HG03135 (cell line): ENCODE measurements around the gene PRPF6.

Experiments
- ATAC-seq: cut with Tn5 transposase; IDR thresholded peaks from one replicate; pipeline ENCODE4 v1.9.1; 2021; ENCODE audit warnings: mild to moderate bottlenecking, moderate library complexity; ENCODE audit not compliant: unreplicated experiment

Gene PRPF6

DNA sequence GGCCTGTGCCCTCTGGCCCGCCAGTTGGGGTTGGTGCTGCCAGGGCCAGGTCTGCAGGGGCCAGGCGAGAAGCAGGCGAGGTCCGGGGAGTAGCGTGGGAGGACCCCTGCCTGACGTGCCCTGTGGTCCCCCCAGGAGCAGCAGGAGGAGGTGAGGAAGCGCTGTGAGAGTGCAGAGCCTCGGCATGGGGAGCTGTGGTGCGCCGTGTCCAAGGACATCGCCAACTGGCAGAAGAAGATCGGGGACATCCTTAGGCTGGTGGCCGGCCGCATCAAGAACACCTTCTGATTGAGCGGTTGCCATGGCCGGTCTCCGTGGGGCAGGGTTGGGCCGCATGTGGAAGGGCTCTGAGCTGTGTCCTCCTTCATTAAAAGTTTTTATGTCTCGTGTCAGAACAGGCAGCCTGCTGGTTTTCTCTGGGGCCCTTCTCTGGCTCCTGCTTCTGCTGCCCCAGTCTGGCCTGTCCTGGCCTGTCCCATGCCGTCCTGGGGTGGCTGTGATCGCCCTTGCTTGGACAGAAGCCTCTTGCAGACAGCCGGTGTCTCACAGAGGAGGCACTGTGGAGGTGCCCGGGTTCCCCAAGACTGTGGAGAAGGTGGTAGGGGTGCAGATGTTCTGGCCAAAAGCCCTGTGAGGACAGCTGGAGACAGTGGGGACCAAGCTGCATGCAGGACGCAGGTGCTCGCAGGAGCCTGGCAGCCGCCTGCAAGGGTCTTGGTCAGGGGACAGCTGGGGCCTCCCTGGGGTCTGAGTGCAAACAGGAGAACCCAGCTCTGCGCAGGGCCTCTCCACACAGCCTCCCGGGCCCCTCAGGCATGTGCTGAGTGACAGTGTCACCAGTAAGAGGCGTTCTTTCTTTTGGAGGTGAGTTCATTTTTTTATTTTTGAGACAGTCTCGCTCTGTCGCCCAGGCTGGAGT lies 52.0 kb downstream of the PRPF6 start:
- no peak for ATAC-seq

DNA sequence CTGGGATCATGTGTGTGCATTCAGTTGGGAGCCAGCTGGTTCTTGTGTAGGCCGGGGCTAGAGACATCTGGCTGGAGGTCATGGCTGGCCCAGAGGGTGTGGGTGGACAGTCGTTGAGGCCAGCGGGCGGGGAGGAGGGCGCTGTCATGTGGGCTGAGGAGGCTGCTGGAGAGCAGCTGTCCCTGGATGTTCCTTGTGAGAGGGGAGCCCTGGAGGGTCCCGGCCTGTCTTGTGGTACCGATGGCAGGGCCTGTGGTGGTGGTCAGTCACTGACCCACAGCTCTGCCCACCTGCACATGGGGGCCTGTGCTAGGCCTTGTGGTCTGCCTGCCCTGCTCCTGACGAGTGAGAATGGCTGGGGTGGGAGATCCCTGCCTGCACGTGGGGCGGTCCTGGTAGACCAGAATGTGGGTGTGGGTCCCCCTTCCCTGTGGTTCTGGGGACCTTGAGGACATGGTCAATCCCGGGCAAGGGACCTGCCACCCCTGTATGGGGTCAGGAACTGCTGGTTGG lies 53.1 kb downstream of the PRPF6 start:
- ATAC-seq, result no peak

DNA sequence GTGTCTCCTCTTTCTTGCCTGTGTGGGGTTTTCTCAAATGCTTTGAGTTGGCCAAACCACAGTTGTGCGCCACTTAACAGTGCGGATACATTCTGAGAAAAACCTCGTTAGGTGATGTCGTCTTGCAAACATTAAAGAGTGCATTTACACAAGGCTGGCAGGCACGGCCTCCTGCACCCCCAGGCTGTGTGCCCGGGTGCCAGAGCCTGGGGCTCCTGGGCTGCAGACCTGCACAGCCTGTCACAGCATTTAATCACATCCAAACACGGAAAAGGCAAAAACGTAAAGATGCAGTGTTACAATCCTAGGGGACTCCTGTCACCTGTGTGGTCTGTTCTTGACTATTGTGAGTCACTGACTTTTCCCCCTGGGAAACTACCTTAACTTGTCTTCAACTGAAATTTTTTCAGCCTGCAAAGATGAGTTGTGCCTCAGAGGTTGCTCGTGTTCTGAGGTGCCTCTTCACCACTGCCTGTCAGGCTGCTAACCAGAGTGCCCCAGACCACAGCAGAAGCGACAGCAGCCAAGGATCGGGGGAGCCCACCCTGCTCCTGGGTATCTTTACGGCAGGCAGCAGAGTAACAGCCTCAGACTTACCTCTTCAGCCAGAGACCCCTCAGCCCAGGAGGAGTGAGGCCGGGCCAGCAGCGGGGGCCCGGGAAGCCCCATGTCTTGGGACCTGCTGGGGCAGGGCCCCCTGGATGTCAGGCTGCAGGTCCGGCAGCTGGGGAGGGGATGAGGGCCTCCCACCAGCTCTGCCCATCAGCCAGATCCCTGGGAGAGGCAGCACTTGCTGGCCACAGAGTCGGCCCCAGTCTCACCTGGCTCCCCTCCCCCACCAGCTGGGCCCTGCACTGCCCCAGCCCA lies 54.4 kb downstream of the PRPF6 start:
- no peak for ATAC-seq

DNA sequence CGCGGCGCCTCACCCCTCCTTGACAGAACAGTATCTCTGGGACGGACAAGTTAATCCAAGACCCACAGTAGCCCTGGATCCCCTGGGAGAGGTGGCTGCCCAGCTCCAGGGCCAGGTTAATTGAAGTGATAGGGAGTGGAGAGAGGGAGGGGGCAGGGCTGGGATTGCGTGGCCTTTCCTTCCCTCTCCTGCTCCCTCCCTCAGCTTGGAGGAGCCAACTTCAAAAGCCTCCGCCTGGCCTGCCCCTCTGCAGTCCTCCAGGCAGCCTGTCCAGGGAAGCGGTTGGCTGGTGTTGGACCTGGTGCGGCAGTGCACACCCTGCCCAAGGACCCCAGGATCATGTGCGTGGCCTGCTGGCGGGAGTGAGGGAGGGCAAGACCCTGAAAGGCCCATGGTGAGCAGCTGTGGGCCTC lies 55.0 kb downstream of the PRPF6 start, which contains the start of gene C20orf204:
C20orf204 (plus strand) TSS at position 250 of the 413 bp plus-strand sequence; CDS start at position 392, 142 bp downstream.
- no peak for ATAC-seq

DNA sequence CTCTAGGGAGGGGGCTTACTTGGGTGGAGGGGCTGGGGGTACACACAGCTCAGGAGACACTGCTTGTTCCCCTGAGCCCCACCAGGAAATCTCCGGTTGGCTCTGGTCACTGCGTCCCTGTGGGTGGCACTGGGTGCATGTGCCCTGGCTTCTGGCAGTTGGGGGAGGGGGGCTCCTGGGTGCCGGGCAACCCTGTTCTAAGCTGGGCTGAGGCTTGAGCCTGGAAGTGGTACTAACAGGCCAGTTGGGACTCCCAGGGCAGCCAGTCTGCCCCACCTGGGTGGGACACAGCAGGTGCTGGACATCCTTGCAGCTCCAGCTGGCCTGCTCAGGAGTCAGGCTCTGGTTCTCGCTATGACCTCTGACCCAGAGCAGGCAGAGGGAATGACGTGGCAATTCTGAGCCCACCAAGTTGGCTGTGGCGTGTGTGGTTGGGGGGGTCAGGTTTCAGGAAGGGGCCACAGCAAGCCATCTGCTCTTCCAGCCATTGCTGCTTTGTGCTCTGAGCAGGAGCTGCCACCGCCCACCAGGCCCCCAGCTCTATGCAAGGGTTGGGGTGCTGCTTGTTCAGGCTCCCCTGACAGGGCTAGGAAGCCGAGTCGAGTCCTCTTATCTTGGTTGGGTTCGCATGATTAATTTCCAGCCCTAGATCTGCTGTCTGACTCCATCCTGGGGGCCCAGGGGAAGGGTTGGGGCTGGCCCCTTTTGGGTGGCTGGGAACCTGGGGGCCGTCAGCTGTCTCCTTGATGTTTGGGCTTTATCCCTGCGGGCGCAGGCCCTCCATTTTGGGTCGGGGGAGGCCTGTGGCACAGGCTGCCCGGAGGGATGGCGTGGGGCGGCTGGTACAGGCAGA lies 55.6 kb downstream of the PRPF6 start:
- no peak for ATAC-seq

DNA sequence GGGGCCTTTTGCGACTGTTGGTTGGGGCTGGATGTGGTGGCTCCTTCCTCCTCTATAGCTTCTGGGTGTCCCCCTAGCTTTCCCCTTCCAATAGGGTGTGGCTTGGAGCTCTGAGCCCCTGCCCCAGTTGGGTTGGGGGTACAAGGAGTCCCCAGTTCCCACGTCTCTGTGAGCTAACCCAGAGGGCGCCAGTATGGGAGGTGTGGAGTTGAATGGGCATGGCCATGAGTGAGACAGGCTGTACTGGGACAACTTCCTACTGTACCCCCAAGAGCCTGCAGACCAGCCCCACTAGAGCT lies 56.2 kb downstream of the PRPF6 start:
- no peak for ATAC-seq

DNA sequence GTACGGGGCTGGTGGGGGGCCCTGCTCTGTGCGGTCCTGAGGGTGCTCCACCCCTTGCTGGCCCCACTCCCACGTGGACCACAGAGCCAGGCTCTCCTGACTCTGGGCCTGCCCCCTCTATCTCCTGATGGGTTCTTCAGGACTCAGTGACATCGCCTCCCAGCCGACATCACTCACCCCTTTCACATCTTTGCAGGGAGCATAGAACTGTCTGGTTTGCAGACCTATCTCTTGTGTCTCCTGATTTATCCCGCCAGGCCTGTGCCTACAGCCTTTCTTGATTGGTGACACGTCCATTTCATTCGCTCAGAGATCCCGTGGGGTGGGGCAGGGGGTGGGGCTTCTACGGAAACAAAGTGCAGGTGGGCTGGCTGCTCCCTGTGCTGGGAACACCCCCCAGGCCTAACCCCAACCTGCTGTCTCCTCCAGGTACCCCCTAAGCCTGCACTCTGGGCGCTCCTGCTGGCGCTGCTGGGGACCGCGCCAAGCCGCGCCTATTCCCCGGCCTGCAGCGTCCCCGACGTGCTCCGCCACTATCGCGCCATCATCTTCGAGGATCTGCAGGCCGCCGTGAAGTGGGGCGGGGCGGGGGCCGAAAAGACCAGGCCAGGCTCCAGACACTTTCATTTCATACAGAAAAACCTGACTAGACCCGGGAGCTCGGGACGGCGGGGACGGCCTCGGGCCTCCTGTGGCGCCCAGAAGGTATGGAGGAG lies 56.7 kb downstream of the PRPF6 start:
- peak; percentile 5 for ATAC-seq

DNA sequence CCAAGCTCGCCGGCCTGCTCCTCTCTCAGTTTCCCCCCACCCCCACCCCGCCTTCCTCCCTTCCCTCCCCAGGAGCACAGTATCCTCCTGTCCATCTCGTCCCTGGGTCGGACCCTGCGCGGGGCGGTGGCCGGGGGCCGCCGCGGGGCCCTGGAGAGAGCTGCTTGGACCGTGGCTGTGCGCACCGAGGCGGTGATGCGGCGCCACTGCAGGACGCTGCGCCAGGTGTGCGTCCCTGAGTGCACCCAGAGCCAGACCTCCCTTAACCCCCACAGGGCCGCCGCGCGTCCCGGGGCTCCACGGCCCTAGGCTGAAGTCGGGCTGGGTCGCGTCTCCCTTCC lies 57.3 kb downstream of the PRPF6 start:
- ATAC-seq, result peak; percentile 26

DNA sequence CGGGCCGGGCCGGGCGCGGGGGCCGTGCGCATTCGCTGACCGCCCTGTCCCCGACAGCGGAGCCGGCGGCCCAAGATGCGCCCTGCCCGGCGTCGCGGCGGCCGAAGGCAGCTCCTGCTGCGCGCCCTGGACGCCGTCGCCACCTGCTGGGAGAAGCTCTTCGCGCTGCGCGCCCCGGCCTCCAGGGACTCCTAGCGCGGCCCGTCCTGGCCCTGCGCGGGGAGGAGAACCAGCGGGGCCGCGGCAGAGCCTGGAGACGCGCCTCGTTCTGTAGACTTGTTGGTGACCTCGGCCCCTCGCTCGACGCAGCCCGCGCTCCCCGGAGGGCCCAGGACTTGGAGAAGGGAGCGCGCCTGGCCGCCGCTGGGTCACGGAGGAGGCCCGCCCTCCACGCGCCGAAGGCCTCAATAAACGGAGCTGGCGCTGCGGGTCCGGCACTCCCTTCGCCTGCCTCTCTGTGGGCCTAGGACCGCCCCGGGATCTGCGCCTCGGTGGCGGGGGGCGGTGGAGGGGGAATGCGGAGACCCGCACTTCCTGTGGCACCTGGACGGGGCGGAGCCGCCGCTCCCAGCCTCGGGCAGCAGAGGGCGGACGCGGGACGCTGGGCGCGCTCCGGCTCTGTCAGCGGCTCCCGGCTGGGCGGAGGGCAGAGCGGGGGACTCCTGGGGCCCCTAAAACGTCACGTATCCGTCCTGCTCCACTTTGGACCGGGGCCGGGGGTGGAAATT lies 57.8 kb downstream of the PRPF6 start:
- peak; percentile 47 for ATAC-seq

DNA sequence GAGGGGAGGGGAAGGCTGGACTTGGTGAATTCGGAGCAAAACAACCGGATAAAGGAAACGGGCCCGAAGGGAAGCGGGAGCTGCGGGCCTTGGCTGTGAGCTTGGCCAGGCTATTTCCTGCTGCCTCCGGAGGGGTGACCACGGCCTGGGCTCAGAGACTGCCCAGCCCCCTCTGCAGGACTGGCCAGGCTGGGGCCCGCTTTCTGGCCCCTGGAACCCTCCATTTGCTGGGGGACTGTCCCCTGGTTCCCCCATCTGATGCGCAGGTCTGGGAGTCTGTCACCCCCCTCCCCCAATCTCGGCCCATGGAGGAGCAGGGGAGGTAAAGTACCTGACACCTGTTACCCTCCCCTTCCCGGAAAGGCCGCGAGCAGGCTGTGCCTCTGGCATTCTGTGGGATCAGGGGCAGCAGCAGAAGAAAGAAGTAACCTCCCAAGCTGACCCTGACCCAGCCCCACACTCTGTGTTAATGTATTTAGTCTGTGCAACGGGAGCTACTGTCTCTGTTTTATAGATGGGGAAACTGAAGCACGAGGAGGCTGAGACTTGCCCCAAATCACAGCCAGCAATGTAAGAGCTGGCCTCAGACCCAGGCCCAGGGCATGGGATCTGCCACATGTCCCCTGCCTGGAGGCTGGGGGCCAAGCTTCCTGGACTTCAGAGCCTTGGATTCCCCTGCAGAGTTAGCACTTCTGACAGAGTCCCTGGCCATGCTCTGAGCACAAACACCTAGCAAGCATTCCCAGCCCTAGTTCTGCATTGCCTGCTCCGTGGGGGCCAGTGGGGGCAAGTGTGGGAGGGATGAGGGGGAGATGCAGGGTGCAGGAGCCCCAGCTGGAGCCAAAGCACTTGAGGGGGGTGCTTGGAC lies 58.6 kb downstream of the PRPF6 start:
- ATAC-seq, result no peak

DNA sequence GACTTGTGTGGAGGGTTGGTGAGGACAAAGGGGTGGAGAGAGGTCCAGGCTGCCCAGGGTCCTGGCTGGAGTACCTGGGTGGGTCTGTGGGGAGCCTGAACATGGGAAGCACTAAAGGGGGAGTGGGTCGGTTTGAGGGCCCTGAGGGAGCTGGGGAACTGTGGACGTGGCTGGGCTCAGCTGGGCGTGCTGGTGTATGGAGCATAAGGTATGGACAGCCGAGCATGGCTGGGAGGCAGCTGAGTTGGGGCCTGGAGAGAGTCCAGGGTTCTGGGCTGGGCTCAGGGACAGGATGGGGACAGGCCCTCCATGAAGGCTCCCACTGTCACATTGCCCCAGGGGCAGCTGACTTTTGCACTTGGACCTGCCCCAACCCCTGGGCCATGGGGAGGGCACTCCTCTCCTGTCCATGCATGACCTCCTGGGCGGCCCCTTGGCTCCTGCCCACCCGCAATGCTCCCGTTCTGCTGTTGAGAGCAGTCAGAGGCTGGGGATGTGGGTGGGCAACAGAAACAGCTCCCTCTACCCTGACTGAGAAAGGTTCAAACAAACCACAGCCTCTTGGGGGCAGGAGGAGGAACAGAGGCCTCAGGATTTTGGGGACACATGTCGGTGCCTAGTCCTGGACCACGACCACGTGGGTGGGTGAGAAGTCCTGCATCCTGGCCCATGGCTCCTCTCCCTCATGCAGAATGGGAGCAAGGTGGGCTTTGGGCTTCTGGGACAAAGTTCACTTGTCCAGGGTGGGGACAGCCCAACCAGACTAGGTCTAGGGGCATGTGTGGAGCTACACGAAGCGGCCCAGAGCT lies 59.5 kb downstream of the PRPF6 start:
- ATAC-seq, result no peak

DNA sequence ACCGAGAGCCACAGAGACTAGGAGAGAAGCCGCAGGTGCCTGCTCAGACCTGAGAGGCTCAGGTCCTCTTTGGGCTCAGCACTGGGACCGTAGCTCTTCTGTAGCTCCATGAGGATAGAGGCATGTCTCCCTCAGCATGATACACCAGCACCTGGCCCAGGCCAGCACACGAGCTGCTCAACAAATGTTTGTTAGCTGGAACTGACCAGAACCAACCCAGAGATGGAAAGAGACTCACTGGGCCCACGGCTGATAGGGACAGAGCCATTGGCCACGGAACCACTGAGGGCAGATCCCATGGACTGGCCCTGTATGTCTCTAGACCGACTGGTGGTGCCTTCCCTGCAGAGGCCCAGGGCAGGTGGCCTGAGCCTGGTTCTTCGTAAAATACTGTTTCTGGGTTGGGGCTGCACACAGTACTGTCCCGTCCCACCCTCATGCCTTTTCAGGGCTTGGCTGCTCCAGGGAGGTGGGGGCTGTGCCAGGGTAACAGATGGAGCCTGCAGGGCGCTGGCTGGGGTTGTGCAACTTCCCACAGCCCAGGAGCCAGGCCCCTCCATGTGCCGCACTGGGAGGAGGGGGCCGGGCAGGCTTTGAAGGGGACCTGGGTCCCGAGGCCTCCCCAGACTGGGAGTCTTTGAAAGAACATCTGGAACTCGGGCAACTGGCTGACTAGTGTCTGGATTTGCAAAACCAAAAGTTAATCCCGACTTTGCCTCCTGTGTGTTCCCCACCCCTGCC lies 60.3 kb downstream of the PRPF6 start:
- no peak for ATAC-seq

DNA sequence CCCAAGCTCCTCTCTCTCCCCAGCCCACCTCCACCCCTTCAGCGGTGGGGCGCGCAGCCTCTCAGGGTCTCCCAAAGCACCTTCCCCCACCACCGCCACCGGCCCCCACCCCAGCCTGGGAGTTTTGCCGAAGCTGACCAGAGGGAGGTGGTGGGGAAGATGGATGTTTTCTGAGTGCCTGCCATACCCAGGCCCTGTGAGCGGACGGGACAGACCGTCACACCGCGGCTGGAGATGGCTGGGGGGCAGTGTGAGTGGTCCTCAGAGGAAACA lies 60.8 kb downstream of the PRPF6 start:
- no peak for ATAC-seq

DNA sequence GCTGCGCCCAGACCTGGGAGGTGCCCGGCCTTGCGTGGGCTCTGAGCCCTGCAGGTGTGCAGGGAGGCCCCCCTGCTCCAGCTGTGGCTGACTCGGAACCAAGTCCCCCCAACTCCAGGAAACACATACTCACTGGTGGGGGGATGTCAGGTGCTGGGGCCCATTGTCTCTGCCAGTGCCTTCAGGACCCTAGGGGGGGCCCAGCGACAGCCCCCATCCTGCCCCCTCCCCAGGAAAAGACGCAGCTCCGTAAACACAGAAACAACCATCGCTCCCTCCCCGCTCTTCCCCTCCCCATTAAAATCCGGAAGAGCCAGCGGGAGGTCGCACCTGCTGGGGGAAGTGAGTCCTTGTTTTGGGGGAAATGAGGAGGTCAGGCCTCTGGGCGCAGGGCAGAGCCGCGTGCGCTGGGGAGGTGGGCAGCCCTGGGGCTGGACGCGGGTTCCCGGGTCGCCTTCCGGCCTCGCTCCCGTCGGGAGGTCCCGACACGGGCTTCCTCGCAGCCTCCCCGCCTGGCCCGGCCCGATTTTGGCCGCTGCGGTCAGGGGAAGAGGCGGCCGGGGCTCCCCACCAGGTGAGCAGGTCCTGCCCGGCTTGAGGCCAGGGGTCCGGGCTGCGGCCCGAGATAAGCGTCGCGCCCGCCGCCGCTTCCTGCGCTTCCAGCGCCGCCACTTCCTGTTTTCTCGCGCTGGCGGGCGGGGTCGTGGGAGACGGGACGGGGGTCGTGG lies 61.3 kb downstream of the PRPF6 start:
- no peak for ATAC-seq

DNA sequence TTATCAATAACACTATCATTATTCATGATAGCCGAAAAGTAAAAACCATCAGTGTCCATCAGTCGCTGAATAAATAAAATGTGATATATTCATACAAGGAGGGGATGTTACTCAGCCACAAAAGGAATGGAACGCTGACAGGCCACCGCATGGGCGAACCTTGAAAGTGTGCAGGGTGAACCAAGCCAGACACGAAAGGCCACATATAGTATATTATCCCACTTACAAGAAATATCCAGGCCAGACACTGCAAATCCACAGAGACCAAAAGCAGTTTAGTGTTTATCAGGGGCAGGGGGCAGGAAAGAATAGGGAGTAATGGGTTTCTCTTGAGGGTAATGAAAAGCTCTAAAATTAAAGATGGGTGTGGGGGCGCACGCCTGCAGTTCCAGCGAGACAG lies 62.8 kb downstream of the PRPF6 start:
- no peak for ATAC-seq

DNA sequence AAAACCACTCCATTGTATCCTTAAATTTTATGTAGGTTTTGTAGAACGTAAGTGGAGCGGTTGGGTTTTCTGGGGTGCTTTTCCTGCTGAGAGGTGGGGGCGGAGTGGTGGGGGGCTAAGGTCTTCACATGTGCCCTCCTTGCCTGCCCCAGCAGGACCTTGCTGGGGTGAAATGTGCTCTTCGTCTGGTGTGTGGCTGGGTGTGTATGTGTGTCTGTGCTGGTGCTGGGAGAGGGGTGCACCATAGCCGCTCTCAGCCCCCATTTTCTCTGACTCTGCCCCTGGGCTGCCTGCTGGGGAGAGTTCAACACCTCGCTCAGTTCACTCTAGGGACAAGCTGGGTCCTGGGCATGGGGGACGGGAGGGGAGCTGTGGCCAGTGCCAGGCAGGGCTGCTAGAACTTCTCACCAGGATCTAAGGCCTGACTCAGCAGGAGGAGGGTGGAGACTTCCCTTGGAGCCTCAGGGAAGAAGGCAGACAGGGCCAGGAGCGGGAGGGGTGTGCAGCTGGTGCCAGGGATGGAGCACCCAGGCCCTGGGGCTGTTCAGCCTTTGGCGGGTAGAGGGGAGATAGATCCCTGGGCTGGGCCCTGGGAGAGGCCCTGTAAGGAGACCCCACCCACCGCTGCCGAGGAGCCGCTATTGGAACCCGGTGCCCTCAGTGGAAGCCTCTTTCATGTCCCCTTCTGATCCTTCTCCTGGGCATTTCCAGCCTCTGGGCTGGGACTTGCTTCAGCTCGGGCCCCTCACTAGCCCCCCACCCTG lies 63.7 kb downstream of the PRPF6 start:
- ATAC-seq, result no peak
